Stimulated activated naive CD8-positive, alpha-beta T cell treated with anti-CD3 and anti-CD28 coated beads, Interleukin-15, amount 100 ng/mL, for 72 hours (primary cell): ENCODE results near the gene FRA10AC1.

Source experiments
- ATAC-seq: fragments of 150-1000 bp; cut with Tn5 transposase; 2 replicates; pipeline ENCODE4 v1.10.0; 2021; ENCODE audit warnings: mild to moderate bottlenecking, moderate library complexity
- DNase-seq, 2 donors: peaks; one replicate each; pipeline ENCODE4 v3.0.0; 2021 to 2022
- H3K27ac Mint-ChIP-seq, 2 donors: one replicate each; pipeline ENCODE4 v1.8.0; 2022; ENCODE audit warnings: mild to moderate bottlenecking in 2 of 2, mixed read lengths in 2 of 2, moderate library complexity in 2 of 2
- H3K27me3 Mint-ChIP-seq: one replicate; pipeline ENCODE4 v1.8.0; 2022; ENCODE audit warnings: mixed read lengths
- H3K4me1 Mint-ChIP-seq: one replicate; pipeline ENCODE4 v1.8.0; 2022; ENCODE audit warnings: mild to moderate bottlenecking, mixed read lengths
- H3K4me3 Mint-ChIP-seq, 2 donors: one replicate each; pipeline ENCODE4 v1.8.0; 2022; ENCODE audit warnings: mild to moderate bottlenecking in 2 of 2, mixed read lengths in 2 of 2, moderate library complexity in 1 of 2
- H3K9me3 Mint-ChIP-seq, 2 donors: one replicate each; pipeline ENCODE4 v1.8.0; 2022; ENCODE audit warnings: mixed read lengths in 2 of 2

Gene FRA10AC1

GRCh38 chr10:93702210-93703001 lies at the start of gene FRA10AC1:
Gene FRA10AC1 (minus strand): TSS chr10:93702592. CDS start chr10:93700106, 2,486 bp downstream.
- Mint-ChIP-seq H3K9me3 (no peaks in the 10 kb centered on the region), H3K4me1 (peaks cover 25% of the 10 kb centered on the region), H3K27ac (no peak within 1 kb of the TSS), H3K27me3 (no peaks in the 10 kb centered on the region), H3K4me3 (no peak within 1 kb of the TSS)
- DNase-seq (peak; percentile 87 to 92), ATAC-seq (peak; percentile 95)

DNA sequence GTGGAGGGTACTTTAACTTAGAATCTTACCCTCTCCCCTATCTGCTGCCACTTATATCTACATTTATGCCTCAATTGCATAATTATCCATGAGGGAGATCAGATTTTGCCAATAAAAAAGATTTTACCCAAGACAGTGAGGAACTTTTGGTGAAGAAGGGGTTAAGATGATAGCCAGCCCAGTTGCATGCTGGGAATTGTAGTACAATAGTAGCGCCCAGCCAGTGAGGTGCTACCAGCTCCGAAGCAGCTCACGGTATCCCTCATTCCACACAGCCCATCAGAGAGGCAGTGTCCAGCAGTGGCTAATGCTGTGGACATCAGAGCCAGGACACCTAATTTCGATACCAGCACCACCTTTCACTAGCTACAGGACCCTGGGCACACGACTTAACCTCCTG lies 49.4 kb upstream of the FRA10AC1 start:
- Mint-ChIP-seq H3K4me1 (peaks cover 16% of the 10 kb centered on the region), H3K9me3 (no peaks in the 10 kb centered on the region), H3K27me3 (peaks cover 47% of the 10 kb centered on the region), H3K4me3 (peak overlapping the region in 1 of 2 donors; percentile 26), H3K27ac (peak overlapping the region in 1 of 2 donors; percentile 71)
- no peak for ATAC-seq
- DNase-seq = no peak

DNA sequence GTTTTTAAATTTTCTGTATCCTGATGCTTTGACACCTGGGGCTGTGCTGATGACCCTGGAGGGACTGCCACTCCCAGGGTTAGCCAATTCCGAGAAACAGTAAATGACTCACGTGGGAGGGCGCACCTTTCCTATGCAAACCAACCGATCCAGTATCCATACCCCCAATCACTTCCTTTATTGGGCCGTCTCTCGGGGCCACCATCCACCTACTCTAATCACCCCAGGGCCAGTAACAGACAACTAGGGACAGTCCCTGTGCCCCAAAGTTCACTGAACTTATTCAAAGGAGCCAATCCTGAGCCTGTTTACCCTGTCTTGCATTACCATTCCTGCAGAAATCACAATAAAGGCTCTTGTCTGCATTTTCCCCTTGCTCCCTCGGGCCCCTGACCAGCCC lies 48.7 kb upstream of the FRA10AC1 start:
- Mint-ChIP-seq H3K4me3 (no peak overlapping the region), H3K4me1 (peaks cover 16% of the 10 kb centered on the region), H3K27me3 (peaks cover 40% of the 10 kb centered on the region), H3K27ac (no peak overlapping the region), H3K9me3 (no peaks in the 10 kb centered on the region)
- no peak for DNase-seq
- ATAC-seq = no peak

- Mint-ChIP-seq H3K9me3 (no peaks in the 10 kb centered on the region), H3K27ac (no peak overlapping the region)
Observed at GRCh38 chr10:93749218-93749799, 46.9 kb upstream of the FRA10AC1 start.

DNA sequence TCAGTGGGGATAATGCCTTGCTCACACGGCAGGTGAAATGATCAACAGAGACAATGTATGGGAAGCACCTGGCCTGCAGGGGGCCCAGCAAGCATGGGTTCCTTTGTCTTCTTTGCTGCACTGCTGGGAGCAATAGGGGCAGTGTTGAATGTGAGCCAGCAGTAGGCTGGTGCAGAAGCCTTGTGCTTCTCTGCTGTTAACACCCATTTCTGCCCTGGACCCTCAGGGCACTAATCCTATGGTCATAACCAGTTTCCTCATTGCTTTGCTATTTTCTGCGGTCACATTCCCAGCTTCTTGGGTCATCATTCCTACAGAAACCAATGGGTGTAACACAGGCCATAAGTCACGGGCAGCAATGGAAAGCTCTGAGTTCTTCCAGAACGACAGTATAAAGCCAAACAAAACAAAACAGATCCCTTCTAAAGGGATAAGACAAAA lies 44.5 kb upstream of the FRA10AC1 start:
- H3K9me3 Mint-ChIP-seq = no peaks in the 10 kb centered on the region
- H3K27me3 Mint-ChIP-seq = peaks cover 28% of the 10 kb centered on the region
- no peak overlapping the region for H3K27ac Mint-ChIP-seq
- ATAC-seq (peak; percentile 45), DNase-seq (no peak)
- H3K4me3 Mint-ChIP-seq = no peak overlapping the region
- H3K4me1 Mint-ChIP-seq = peaks cover 6% of the 10 kb centered on the region

More at GRCh38 chr10:93749218-93749799, 46.9 kb upstream of the FRA10AC1 start:
- no peak overlapping the region for H3K4me3 Mint-ChIP-seq
- peaks cover 7% of the 10 kb centered on the region for H3K4me1 Mint-ChIP-seq
- no peak for ATAC-seq
- H3K27me3 Mint-ChIP-seq = peaks cover 32% of the 10 kb centered on the region
- no peak for DNase-seq

DNA sequence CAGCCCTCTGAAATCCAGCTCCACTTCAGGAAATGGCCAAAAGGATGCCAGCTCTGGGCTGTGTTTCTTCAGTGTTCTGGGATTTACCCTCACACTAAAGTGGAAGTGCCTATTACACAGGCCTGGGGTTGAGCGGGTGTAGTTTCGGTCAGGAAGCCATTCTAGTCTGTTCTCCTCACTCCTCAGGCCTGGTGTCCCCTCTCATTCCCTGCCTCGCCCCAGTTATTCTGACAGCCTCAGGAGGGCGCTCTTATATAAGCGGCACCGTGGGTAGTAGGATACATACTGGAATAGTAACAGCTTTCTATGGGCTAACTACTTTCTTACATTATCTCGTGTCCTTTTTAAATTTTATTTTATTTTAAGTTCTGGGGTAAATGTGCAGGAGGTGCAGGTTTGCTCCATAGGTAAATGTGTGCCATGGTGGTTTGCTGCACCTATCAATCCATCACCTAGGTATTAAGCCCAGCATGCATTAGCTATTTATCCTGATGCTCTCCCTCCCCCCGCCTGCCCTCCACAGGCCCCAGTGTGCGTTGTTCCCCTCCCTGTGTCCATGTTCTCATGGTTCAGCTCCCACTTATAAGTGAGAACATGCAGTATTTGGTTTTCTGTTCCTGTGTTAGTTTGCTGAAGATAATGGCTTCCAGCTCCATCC lies 43.1 kb upstream of the FRA10AC1 start:
- peak overlapping the region in 1 of 2 donors; percentile 88 for H3K27ac Mint-ChIP-seq
- ATAC-seq (peak; percentile 33), DNase-seq (no peak)
- H3K9me3 Mint-ChIP-seq = no peaks in the 10 kb centered on the region
- no peak overlapping the region for H3K4me3 Mint-ChIP-seq
- no peaks in the 10 kb centered on the region for H3K4me1 Mint-ChIP-seq
- H3K27me3 Mint-ChIP-seq = peaks cover 28% of the 10 kb centered on the region

DNA sequence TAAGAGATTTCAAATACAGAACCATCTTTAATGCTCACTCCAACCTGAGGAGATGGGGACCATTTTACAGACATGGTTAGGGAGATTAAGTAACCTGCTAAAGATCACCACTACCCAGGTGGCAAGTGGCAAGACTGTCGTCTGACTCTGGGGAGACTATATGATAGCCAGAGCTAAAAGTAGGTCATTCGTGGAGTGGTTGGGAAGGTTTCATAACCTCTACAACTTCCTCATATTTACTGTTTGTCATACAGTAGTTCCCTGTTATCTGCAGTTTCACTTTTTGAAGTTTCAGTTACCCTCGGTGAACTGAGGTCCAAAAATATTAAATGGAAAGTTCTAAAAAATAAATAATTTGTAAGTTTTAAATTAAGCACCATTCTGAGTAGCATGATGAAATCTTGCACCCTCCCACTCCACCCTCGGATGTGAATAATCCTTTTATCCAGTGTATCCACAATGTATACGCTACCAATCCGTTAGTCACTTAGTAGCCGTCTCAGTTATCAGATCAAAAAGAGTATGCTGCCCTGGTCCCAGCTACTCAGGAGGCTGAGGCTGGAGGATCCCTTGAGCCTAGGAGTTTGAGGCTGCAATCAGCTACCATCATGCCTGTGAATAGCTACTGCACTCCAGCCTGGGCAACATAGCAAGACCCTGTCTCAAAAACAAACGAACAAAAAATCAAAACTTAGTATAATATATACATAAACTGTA lies 40.4 kb upstream of the FRA10AC1 start:
- no peak overlapping the region for H3K4me3 Mint-ChIP-seq
- DNase-seq (no peak), ATAC-seq (no peak)
- peaks cover 35% of the 10 kb centered on the region for H3K27me3 Mint-ChIP-seq
- H3K27ac Mint-ChIP-seq = no peak overlapping the region
- peaks cover 0 to 6% of the 10 kb centered on the region in 2 donors for H3K9me3 Mint-ChIP-seq
- H3K4me1 Mint-ChIP-seq = no peaks in the 10 kb centered on the region

GRCh38 chr10:93741367-93741766 lies 39.0 kb upstream of the FRA10AC1 start:
- peaks cover 0 to 6% of the 10 kb centered on the region in 2 donors for H3K9me3 Mint-ChIP-seq
- no peak overlapping the region for H3K4me3 Mint-ChIP-seq
- no peaks in the 10 kb centered on the region for H3K4me1 Mint-ChIP-seq
- DNase-seq (no peak), ATAC-seq (no peak)
- no peak overlapping the region for H3K27ac Mint-ChIP-seq
- peaks cover 50% of the 10 kb centered on the region for H3K27me3 Mint-ChIP-seq

- Mint-ChIP-seq H3K27ac (no peak overlapping the region), H3K9me3 (no peaks in the 10 kb centered on the region), H3K4me1 (peaks cover 2% of the 10 kb centered on the region), H3K4me3 (no peak overlapping the region), H3K27me3 (peaks cover 61% of the 10 kb centered on the region)
- no peak for DNase-seq
- no peak for ATAC-seq
Observed at GRCh38 chr10:93726024-93726423, 23.6 kb upstream of the FRA10AC1 start.

DNA sequence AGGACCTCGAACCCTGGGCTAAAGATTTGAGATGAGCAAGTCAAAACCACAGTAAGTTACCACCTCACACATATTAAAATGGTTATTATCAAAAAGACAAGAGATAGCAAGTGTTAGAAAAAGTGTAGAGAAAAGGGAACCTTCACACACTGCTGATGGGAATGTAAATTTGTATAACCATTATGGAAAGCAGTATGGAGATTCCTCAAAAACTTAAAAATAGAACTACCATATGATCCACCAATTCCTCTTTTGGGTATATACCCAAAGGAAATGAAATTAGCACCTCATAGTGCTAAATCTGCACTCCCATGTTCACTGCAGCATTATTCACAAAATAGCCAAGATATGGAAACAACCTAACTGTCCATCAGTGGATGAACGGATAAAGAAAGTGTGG lies 20.8 kb upstream of the FRA10AC1 start:
- DNase-seq (no peak), ATAC-seq (no peak)
- Mint-ChIP-seq H3K9me3 (no peaks in the 10 kb centered on the region), H3K4me1 (peaks cover 6% of the 10 kb centered on the region), H3K27me3 (peaks cover 57% of the 10 kb centered on the region), H3K27ac (no peak overlapping the region), H3K4me3 (no peak overlapping the region)

DNA sequence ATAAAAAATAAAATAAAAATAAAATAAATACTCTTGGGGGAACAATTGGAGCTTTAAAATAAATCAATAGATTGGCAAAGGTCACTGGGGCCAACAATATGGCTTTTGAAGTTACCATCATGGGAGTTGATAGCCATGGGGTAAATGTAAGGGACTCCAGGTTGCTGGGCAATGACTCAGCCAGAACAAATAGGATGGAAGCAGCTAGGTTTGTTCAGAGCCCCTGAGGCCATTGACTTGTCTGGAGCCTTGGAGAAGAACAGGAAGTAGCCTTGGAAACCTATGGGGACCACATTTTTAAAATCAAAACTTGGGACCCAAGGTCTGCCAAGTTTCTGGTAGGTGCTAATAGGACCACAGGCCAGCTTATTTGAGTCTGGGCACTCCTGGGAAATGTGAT lies 20.2 kb upstream of the FRA10AC1 start:
- H3K27me3 Mint-ChIP-seq = peaks cover 56% of the 10 kb centered on the region
- no peak overlapping the region for H3K27ac Mint-ChIP-seq
- ATAC-seq (no peak), DNase-seq (no peak)
- no peak overlapping the region for H3K4me3 Mint-ChIP-seq
- H3K4me1 Mint-ChIP-seq = peaks cover 6% of the 10 kb centered on the region
- H3K9me3 Mint-ChIP-seq = no peaks in the 10 kb centered on the region

DNA sequence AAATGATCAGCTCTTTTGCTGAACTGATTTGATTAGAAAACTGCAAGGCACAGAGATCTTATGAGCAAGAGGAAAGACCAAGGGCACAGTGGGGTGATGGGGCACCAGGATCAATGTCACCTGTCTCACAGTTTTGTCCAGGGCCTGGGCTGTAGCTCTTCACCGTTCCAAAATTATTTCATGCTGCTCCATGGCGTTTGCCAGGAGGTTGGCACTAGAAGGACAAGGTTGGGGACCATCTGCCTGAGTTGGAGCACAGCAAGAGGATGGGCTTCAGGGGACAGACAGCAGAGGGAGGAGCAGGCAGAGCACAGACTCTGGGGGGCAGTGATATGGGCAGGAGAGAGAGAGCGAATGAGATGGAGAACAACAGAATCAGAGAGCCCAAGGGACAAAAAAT lies 17.5 kb upstream of the FRA10AC1 start:
- ATAC-seq (no peak), DNase-seq (no peak)
- Mint-ChIP-seq H3K9me3 (no peaks in the 10 kb centered on the region), H3K4me1 (peaks cover 6% of the 10 kb centered on the region), H3K27ac (no peak overlapping the region), H3K27me3 (peaks cover 37% of the 10 kb centered on the region), H3K4me3 (no peak overlapping the region)

DNA sequence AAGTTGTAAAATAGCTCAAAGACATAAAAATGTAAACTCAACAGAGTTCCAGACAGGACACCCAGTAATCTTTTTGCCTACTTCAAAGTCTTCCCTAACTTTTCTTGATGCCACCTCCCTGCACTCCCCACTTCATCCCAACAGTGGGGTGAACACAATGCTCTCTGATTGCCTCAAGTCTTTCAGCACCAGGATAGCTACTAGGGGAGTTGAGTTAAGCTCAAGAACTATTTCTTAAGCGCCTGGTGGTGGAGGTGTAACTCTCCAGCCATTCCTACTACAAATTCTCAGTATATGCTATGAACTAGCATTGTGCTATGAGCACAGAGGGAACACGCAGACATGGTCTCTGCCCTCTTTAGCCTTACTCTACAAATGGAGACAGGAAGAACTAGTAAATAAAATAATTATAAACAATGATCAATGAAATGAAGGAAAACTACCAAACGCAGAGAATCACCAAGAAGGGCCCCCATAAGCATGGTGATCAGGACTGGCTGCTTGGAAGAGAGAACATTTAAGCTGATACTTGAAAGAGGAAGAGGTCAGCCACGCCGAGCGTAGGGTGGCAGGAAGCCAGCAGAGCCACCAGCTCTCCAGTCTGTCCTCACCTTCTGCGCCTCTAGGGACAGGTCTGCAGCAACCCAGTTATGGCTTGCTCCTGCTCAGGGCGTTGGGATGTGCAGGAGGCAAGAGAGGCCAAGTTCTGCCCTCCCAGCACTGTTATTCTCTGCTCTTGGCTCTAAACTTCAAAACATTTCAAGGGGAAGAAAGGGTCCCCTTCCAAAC lies 16.7 kb upstream of the FRA10AC1 start:
- H3K27ac Mint-ChIP-seq = no peak overlapping the region
- H3K4me3 Mint-ChIP-seq = no peak overlapping the region
- peaks cover 6% of the 10 kb centered on the region for H3K4me1 Mint-ChIP-seq
- peaks cover 30% of the 10 kb centered on the region for H3K27me3 Mint-ChIP-seq
- H3K9me3 Mint-ChIP-seq = no peaks in the 10 kb centered on the region
- ATAC-seq = peak; percentile 33
- no peak for DNase-seq

DNA sequence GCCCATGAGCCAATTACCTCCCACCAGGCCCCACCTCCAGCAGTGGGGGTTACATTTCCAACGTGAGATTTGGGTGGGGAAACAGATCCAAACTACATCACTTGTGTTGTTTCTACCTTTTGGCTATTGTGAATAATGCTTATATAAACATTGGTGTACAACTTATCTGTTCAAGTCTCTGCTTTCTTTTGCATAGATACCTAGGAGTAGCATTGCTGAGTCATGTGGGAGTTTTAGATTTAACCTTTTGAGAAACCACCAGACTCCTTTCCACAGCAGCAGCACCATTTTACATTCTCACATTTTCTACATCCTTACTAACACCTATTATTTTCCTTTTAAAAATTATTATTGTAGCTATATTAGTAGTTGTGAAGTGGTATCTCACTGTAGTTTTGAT lies 14.4 kb upstream of the FRA10AC1 start:
- Mint-ChIP-seq H3K27me3 (peaks cover 30% of the 10 kb centered on the region), H3K9me3 (no peaks in the 10 kb centered on the region), H3K4me3 (no peak overlapping the region), H3K27ac (no peak overlapping the region), H3K4me1 (peaks cover 6% of the 10 kb centered on the region)
- DNase-seq (no peak), ATAC-seq (no peak)

DNA sequence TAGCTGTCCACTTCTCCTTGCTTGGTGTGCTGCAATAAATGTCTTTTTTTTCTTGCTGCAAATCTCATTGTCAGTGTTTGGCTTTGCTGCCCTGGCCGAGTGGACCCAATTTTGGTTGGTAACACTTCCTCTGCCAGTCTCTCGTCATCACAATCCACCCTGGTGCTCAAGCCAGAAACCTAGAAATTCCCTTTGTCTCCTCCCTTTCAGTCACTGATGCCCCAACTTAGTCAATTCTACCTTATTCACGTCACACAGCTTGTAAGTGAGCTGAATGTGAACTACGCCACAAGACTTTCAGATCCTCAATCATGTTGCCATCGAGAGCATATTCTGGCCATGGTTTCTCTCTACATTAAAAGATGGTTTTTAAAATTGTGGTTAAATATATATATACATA lies 13.0 kb upstream of the FRA10AC1 start:
- Mint-ChIP-seq H3K4me1 (no peaks in the 10 kb centered on the region), H3K27me3 (peaks cover 30% of the 10 kb centered on the region), H3K27ac (no peak overlapping the region), H3K4me3 (no peak overlapping the region), H3K9me3 (no peaks in the 10 kb centered on the region)
- ATAC-seq (no peak), DNase-seq (no peak)
